ENCODE measurements around the gene PARD3.

PARD3 gene

DNA sequence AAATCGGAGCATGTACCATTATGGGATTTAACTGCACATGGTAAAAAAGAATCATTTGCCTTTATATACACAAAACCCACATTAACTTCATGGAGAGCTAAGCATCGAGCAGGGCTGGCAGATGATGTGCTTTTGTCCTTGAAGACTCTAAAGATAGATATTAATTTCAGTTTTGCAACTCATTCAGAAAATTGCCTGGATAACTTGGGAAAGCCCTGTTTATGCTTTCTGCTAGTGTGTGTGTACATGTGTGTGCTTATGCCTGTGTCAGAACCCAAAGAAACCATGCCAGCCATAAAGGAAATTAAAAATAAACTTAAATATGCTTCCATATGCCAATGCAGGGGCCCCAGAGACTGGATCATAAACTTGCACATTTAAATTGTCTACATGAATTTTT is 640.0 kb downstream of the PARD3 start:
- Mint-ChIP-seq H3K36me3 (no peaks in the 10 kb centered on the region), H3K27me3 (peaks cover 2% of the 10 kb centered on the region)

GRCh38 chr10:34172936-34173533 is 642.1 kb downstream of the PARD3 start:
- peaks cover 1% of the 10 kb centered on the region for H3K36me3 Mint-ChIP-seq
- H3K4me1 Mint-ChIP-seq = no peaks in the 10 kb centered on the region
- H3K9me3 Mint-ChIP-seq = peaks cover 6% of the 10 kb centered on the region
- H3K27me3 Mint-ChIP-seq = peaks cover 4% of the 10 kb centered on the region
- H3K4me3 Mint-ChIP-seq = no peak overlapping the region
- H3K27ac Mint-ChIP-seq = no peak overlapping the region

More for the DNA sequence above, 640.0 kb downstream of the PARD3 start:
- Mint-ChIP-seq H3K9me3 (no peaks in the 10 kb centered on the region), H3K27ac (no peak overlapping the region), H3K4me1 (no peaks in the 10 kb centered on the region), H3K4me3 (no peak overlapping the region)

DNA sequence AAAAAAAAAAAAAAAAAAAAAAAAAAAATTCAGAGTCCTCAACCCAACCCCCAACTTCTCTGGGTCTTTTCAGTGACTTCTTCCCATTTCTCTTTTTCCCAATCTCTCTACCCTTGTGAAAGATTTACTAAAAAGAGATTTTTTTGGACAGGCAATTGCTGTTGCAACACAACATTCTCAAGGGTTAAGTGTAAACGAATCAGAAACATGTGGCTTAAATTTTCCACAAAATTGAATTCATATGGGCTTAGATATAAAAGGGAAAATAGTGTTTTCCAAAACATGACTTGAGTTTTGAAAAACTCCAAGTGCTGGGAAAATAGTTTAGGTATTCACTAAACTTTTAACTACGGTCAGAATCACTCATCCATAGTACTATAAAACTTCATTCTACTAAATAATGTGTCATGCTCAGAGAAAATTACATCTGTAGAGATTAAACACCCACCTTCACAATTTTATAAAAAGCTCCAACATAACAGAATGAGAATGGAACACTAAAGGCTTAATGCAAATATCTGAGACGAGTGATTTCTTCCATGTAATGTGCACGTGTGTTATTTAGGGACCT is 643.1 kb downstream of the PARD3 start:
- H3K27me3 Mint-ChIP-seq = peaks cover 4% of the 10 kb centered on the region
- peaks cover 1% of the 10 kb centered on the region for H3K36me3 Mint-ChIP-seq
- H3K4me1 Mint-ChIP-seq = no peaks in the 10 kb centered on the region
- no peak overlapping the region for H3K4me3 Mint-ChIP-seq
- peaks cover 6% of the 10 kb centered on the region for H3K9me3 Mint-ChIP-seq
- no peak overlapping the region for H3K27ac Mint-ChIP-seq

DNA sequence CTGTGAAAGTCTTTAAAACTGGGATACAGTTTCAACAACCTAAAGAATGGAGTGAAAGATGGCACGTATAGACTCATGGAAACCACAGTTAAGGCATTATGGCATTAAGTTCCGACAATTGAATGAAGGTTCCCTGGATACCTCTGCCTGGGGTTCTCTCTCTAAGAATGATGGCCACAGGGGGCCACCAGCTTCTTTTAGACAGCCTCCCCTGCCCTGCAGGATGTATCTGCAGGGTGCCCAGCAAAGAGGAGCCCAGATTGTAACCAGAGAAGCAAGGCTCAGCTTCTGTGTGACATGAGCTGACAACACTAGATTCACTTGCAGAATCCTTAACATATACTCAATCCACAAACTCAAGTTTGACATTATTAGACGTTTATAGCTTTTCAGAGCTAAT is 645.4 kb downstream of the PARD3 start:
- H3K4me3 Mint-ChIP-seq = no peak overlapping the region
- peaks cover 6% of the 10 kb centered on the region for H3K9me3 Mint-ChIP-seq
- H3K4me1 Mint-ChIP-seq = no peaks in the 10 kb centered on the region
- H3K27me3 Mint-ChIP-seq = peaks cover 2% of the 10 kb centered on the region
- H3K36me3 Mint-ChIP-seq = peaks cover 1% of the 10 kb centered on the region
- no peak overlapping the region for H3K27ac Mint-ChIP-seq

- H3K27ac Mint-ChIP-seq = no peak overlapping the region
- peaks cover 2% of the 10 kb centered on the region for H3K27me3 Mint-ChIP-seq
- H3K36me3 Mint-ChIP-seq = peaks cover 1% of the 10 kb centered on the region
- H3K9me3 Mint-ChIP-seq = peaks cover 6% of the 10 kb centered on the region
- H3K4me1 Mint-ChIP-seq = no peaks in the 10 kb centered on the region
- H3K4me3 Mint-ChIP-seq = no peak overlapping the region
These were observed 646.0 kb downstream of the PARD3 start for GRCh38 chr10:34169131-34169530.

DNA sequence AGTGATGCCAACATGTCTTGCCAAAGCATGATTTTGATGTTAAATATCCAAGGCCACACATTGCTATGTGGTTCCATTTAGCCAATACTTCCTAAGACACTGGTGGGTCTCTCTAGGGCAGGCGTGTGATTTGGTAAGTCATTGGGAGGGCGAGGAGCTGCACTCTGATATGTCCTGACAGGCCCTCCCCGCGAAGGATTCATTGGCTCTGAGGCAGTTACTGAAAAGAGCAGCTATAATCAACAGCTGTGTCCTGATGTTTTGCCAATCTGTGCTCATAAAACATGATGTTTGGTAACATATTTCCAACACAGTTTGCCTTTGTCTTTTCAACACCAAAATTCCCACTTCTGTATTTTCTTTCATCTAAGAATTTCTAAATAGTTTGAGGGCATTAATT is 646.7 kb downstream of the PARD3 start:
- Mint-ChIP-seq H3K27me3 (peaks cover 2% of the 10 kb centered on the region), H3K27ac (no peak overlapping the region), H3K9me3 (peaks cover 6% of the 10 kb centered on the region), H3K36me3 (peaks cover 1% of the 10 kb centered on the region), H3K4me1 (no peaks in the 10 kb centered on the region), H3K4me3 (no peak overlapping the region)

DNA sequence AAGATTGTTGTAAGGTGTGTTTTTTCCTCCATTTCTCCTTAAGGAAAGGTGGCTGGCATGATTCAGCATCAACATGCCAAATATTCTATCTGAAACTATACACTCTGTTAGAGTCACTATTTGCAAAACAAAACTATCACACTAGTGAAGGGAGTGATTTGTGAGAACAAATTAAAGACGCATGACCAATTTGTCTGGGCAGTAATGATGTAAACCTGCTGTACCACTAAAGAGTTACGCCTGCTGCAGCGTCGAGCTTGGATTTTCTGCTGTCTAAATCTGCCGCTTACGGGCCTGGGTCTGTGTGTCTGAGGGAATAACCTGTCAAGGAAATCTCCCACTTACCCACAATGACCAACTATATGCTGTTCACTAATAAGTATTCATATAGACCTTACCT is 648.3 kb downstream of the PARD3 start:
- peaks cover 1% of the 10 kb centered on the region for H3K36me3 Mint-ChIP-seq
- H3K27me3 Mint-ChIP-seq = peaks cover 2% of the 10 kb centered on the region
- no peak overlapping the region for H3K4me3 Mint-ChIP-seq
- H3K9me3 Mint-ChIP-seq = peaks cover 6% of the 10 kb centered on the region
- H3K27ac Mint-ChIP-seq = no peak overlapping the region
- no peaks in the 10 kb centered on the region for H3K4me1 Mint-ChIP-seq

DNA sequence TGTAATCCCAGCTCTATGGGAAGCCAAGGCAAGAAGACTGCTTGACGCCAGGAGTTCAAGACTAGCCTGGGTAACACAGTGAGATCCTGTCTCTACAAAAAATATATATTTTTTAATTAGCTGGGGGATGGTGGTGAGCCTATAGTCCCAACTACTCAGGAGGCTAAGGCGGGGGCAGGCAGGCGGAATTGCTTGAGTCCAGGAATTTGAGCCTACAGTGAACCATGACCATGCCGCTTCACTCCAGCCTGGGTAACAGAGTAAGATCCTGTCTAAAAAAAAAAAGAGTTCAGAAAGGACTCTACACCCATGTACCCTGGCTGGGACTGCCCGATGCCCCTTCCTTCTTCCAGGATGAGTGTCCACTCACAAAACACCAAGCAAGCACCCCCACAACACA is 648.7 kb downstream of the PARD3 start:
- Mint-ChIP-seq H3K4me3 (no peak overlapping the region), H3K4me1 (no peaks in the 10 kb centered on the region)

GRCh38 chr10:34164029-34164428 is 651.1 kb downstream of the PARD3 start:
- no peaks in the 10 kb centered on the region for H3K27me3 Mint-ChIP-seq

More for the DNA sequence above, 648.7 kb downstream of the PARD3 start:
- Mint-ChIP-seq H3K27me3 (peaks cover 2% of the 10 kb centered on the region), H3K36me3 (peaks cover 1% of the 10 kb centered on the region), H3K9me3 (peaks cover 6% of the 10 kb centered on the region), H3K27ac (no peak overlapping the region)

DNA sequence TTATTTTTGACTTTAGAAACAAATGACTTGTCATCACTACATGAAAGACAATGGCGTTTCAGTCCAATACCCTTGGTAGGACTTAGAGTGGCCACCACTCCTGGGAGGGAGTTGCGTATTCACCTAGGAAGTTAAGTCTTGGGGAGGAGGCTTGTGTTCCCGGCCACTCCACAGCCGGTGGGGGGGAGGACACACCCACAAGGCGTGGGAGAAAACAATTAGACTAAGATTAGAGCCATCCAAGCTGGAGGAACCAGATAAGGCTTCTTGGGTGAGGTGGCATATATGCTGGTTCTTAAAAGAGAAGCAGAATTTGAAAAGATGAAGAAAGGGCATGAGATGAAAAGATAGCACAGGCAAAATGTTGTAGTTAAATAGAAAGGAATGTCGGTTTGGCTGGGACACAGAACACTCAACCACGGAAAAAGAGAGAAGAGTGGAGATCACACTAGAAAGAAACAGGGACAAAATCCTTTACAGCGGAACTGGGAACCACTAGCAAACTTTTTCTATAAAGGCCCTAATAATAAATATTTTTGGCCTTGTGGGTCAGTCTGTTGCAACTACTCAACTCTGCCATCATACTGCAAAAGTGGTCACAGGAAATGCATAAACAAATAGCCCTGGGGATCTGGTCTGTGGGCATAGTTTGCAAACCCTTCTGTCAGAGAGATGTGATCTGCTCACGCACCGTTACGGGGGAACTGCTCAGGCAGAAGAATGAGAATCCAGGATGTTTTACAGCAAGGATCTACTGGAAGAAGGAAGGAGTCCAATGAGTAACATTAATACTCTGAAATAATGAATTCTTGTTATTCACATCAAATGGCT is 651.8 kb downstream of the PARD3 start:
- Mint-ChIP-seq H3K27me3 (no peaks in the 10 kb centered on the region), H3K4me3 (no peak overlapping the region), H3K36me3 (no peaks in the 10 kb centered on the region), H3K27ac (no peak overlapping the region), H3K4me1 (no peaks in the 10 kb centered on the region), H3K9me3 (no peaks in the 10 kb centered on the region)

More at GRCh38 chr10:34164029-34164428, 651.1 kb downstream of the PARD3 start:
- no peaks in the 10 kb centered on the region for H3K4me1 Mint-ChIP-seq
- H3K27ac Mint-ChIP-seq = no peak overlapping the region
- no peaks in the 10 kb centered on the region for H3K36me3 Mint-ChIP-seq
- peaks cover 2% of the 10 kb centered on the region for H3K9me3 Mint-ChIP-seq
- H3K4me3 Mint-ChIP-seq = no peak overlapping the region

- Mint-ChIP-seq H3K4me3 (no peak overlapping the region), H3K27me3 (no peaks in the 10 kb centered on the region), H3K27ac (no peak overlapping the region), H3K4me1 (no peaks in the 10 kb centered on the region), H3K36me3 (no peaks in the 10 kb centered on the region), H3K9me3 (no peaks in the 10 kb centered on the region)
These were observed 653.2 kb downstream of the PARD3 start for GRCh38 chr10:34161777-34162370.

DNA sequence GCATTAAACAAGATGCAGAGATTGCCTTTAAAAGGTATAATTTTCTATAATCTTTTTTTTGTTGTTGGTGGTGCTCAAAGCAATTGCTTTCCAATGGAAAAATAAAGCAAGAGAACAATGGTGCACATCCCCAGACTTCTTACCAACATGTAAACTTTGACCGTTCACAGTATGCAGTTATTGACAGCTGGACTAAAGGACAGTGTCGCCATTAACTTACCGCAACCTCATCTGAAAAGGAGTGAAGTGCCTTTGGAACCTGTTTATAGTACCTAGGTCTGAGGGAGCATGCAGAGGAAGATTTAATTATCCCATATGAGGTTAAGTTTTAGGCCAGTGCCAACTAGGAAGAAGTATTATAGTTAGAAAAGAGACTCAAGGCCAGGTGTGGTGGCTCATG is 654.5 kb downstream of the PARD3 start:
- no peaks in the 10 kb centered on the region for H3K9me3 Mint-ChIP-seq

DNA sequence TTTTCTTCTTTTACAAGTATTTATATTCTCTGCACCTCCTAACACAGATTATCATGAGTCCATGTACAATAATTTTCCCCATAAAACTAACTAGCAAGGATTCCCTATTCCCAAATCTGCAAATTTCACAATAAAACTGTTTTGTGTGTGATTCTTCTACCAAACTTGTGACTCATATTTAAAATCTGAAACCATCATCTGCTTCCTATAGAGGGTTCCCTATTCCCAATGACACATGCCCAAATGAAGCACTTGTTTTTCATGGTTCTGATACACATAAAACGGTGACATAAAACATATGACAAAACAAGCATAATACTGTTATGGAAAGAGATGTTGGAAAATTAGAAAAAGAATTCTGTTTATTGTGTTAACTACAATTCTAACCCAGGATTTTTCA is 657.6 kb downstream of the PARD3 start:
- H3K27me3 Mint-ChIP-seq = peaks cover 1% of the 10 kb centered on the region
- H3K36me3 Mint-ChIP-seq = no peaks in the 10 kb centered on the region
- H3K4me3 Mint-ChIP-seq = no peak overlapping the region
- H3K27ac Mint-ChIP-seq = no peak overlapping the region
- H3K9me3 Mint-ChIP-seq = no peaks in the 10 kb centered on the region
- H3K4me1 Mint-ChIP-seq = no peaks in the 10 kb centered on the region

More for the DNA sequence above, 654.5 kb downstream of the PARD3 start:
- Mint-ChIP-seq H3K27me3 (no peaks in the 10 kb centered on the region), H3K4me3 (no peak overlapping the region), H3K27ac (no peak overlapping the region), H3K36me3 (no peaks in the 10 kb centered on the region), H3K4me1 (no peaks in the 10 kb centered on the region)

GRCh38 chr10:34156781-34157425 is 658.2 kb downstream of the PARD3 start:
- H3K27me3 Mint-ChIP-seq = peaks cover 1% of the 10 kb centered on the region
- no peaks in the 10 kb centered on the region for H3K9me3 Mint-ChIP-seq
- H3K4me1 Mint-ChIP-seq = no peaks in the 10 kb centered on the region
- no peak overlapping the region for H3K27ac Mint-ChIP-seq
- H3K4me3 Mint-ChIP-seq = no peak overlapping the region
- H3K36me3 Mint-ChIP-seq = no peaks in the 10 kb centered on the region

DNA sequence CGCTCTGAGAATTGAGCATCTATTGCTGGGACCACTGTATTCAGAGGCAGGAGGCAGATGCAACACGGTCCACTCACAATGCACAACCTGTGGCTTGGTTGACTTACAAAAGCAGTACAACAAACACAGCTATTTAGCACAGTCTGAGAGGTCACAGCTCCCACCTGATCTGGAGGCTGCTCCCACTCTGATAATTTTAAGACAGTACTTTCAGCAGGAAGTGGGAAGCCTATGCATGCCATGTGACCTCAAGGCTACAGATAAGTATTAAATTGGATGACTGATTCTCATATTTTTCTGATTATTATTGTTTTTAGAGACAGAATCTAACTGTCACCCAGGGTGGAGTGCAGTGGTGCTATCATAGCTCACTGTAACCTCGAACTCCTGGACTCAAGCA is 659.3 kb downstream of the PARD3 start:
- Mint-ChIP-seq H3K4me1 (no peaks in the 10 kb centered on the region), H3K4me3 (no peak overlapping the region), H3K27me3 (peaks cover 1% of the 10 kb centered on the region), H3K36me3 (no peaks in the 10 kb centered on the region), H3K9me3 (no peaks in the 10 kb centered on the region), H3K27ac (no peak overlapping the region)
